Measurements from ENCODE around the gene GNAL. TPM values are rescaled to one million over a fixed set of nuclear protein-coding genes. Genes with fewer than 3 reads are reported as not detected.

Gene GNAL
- total RNA-seq, 3 donors from 2014 or later (not counting 1 experiment from before 2014, with no cell fraction given) = 10.9 to 15.0 (median 12.6) TPM

DNA sequence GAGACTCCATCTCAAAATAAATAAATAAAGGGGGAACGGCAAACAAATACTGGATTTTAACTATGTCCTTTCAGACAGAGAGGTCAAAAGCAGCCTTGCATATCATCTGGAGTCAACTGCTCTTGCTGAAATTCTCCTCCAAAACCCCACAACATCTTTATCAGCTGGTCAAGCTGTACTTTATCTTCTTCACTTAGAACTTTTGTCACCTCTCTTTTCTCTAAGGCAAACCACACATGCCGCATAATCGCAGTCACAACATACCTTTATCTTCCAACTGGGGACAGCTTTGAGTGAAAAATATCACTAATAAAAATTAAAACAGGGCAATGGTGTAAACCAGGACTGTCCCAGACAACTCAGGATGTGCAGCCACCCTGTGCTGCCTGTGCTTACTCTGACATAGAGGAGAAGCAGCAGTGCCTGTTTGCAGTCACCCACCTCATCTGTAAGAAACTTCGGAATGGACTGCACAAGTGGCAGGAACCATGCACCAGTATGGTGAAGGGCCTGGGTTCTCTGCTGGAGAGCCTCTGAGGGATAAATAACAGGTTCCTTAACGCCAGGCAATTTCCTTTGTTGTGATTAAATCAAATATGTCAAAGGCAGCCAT, 212.9 kb downstream of the GNAL start:
- Histone ChIP-seq H3K36me3 (ENCODE audit: control insufficient read depth, insufficient read depth, low read length) (peaks cover 33% of the 10 kb centered on the region), H3K4me1 (ENCODE audit: control insufficient read depth, insufficient read depth, low read length) (peaks cover 6% of the 10 kb centered on the region), H3K9me3 (ENCODE audit: control insufficient read depth, insufficient read depth, low read length) (no peaks in the 10 kb centered on the region), H3K27ac (ENCODE audit: low read length) (no peak overlapping the region), H3K27me3 (ENCODE audit: control insufficient read depth, insufficient read depth, low read length) (no peaks in the 10 kb centered on the region), H3K4me3 (ENCODE audit: low read length) (no peak overlapping the region)
- H3K27ac Mint-ChIP-seq = peak overlapping the region in 1 of 2 donors; percentile 31
- TF ChIP-seq, protein P1, sequence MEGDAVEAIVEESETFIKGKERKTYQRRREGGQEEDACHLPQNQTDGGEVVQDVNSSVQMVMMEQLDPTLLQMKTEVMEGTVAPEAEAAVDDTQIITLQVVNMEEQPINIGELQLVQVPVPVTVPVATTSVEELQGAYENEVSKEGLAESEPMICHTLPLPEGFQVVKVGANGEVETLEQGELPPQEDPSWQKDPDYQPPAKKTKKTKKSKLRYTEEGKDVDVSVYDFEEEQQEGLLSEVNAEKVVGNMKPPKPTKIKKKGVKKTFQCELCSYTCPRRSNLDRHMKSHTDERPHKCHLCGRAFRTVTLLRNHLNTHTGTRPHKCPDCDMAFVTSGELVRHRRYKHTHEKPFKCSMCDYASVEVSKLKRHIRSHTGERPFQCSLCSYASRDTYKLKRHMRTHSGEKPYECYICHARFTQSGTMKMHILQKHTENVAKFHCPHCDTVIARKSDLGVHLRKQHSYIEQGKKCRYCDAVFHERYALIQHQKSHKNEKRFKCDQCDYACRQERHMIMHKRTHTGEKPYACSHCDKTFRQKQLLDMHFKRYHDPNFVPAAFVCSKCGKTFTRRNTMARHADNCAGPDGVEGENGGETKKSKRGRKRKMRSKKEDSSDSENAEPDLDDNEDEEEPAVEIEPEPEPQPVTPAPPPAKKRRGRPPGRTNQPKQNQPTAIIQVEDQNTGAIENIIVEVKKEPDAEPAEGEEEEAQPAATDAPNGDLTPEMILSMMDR (IDR thresholded peaks at IDR 0.05) = no peak
- no peak for DNase-seq
- no peaks in the 10 kb centered on the region for H3K27me3 Mint-ChIP-seq (ENCODE audit: low read depth in 2 of 2)
- ATAC-seq = no peak
- H3K4me1 Mint-ChIP-seq = peaks cover 8 to 15% of the 10 kb centered on the region in 2 donors
- intact Hi-C loops (cut with micrococcal nuclease) = no loop called here
- peaks cover 18% of the 10 kb centered on the region for H3K36me3 Mint-ChIP-seq
- H3K9me3 Mint-ChIP-seq = no peaks in the 10 kb centered on the region
- 93% methylated on average over 5 of the region's 5 CpGs for WGBS (ENCODE audit: insufficient coverage)
- H3K4me3 Mint-ChIP-seq = no peak overlapping the region

DNA sequence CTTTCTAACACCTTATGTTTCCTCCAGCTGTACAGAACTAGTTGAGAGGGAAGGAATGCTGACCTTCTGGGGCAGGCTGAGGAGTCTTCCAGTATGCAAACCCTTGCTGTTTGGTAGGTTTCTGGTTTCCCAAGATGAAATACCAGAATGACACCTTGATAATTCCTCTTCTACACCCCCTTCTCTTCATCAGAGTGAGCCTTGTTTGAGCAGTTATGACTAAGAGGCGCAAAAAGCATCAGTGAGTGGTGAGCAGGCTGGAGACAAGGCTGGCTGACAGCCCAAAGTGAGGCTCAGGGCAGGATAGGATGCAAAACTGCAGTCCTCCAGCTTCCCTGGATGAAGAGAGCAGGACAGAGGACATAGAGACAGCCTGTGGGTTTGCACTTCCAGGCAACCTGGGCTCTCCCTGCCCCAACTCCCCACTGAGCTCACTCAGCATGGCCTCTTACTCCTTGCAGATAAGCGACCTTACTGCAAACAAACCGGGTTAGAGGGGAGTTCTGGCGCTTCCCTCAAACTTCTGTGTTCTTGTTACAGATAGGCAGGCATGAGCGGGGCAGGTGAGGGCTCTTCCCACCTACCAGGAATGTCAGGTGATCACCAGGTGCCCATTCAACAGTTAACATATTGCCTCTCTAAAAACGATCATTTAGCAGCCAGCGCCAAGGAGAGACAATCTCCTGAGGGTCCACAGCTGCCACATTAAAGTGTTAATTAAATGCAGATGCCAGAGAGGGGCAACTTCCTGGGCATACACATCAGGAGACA, 213.6 kb downstream of the GNAL start:
- H3K36me3 Mint-ChIP-seq = peaks cover 12% of the 10 kb centered on the region
- no peak overlapping the region for H3K4me3 ChIP-seq (ENCODE audit: low read length)
- ATAC-seq (no peak), DNase-seq (no peak)
- H3K4me3 Mint-ChIP-seq = no peak overlapping the region
- H3K4me1 Mint-ChIP-seq = peaks cover 14 to 23% of the 10 kb centered on the region in 2 donors
- H3K9me3 Mint-ChIP-seq = no peaks in the 10 kb centered on the region
- no peaks in the 10 kb centered on the region for H3K9me3 ChIP-seq (ENCODE audit: control insufficient read depth, insufficient read depth, low read length)
- H3K27me3 Mint-ChIP-seq (ENCODE audit: low read depth in 2 of 2) = no peaks in the 10 kb centered on the region
- H3K27me3 ChIP-seq (ENCODE audit: control insufficient read depth, insufficient read depth, low read length) = no peaks in the 10 kb centered on the region
- TF ChIP-seq, protein P1 (IDR thresholded peaks at IDR 0.05) = no peak
- peak overlapping the region in 1 of 2 donors; percentile 31 for H3K27ac Mint-ChIP-seq
- intact Hi-C loops (cut with micrococcal nuclease) = no loop called here
- H3K27ac ChIP-seq (ENCODE audit: low read length) = no peak overlapping the region
- H3K4me1 ChIP-seq (ENCODE audit: control insufficient read depth, insufficient read depth, low read length) = peaks cover 13% of the 10 kb centered on the region
- 91% methylated on average over 7 of the region's 7 CpGs for WGBS (ENCODE audit: insufficient coverage)
- peaks cover 28% of the 10 kb centered on the region for H3K36me3 ChIP-seq (ENCODE audit: control insufficient read depth, insufficient read depth, low read length)

DNA sequence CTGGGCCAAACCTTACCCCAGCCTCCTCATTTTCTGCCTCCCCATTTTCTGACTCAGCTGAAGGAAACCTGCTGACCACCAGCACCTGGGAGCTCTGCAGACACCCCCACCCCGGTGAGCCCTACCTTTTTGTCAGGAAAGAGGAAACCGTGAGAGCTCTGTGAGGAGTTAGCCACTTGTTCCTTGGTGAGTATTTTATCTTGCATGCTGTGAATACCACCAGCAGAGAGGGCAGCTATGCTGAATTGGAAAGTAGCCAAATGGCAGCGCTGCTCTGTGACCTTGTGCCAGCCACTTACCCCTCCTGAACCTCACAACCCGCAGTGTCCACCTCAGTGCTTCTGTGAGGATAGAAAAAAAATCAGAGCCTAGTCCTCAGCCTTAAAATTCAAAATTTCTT, 216.5 kb downstream of the GNAL start:
- H3K9me3 Mint-ChIP-seq = no peaks in the 10 kb centered on the region
- no peak overlapping the region for H3K27ac ChIP-seq (ENCODE audit: low read length)

More for the DNA sequence above, 216.5 kb downstream of the GNAL start:
- H3K36me3 Mint-ChIP-seq = peaks cover 12% of the 10 kb centered on the region
- H3K27me3 ChIP-seq (ENCODE audit: control insufficient read depth, insufficient read depth, low read length) = no peaks in the 10 kb centered on the region
- no peak overlapping the region for H3K4me3 ChIP-seq (ENCODE audit: low read length)
- H3K27ac Mint-ChIP-seq = peak overlapping the region in 1 of 2 donors; percentile 36
- ATAC-seq (no peak), DNase-seq (no peak)
- peaks cover 14 to 35% of the 10 kb centered on the region in 2 donors for H3K4me1 Mint-ChIP-seq
- WGBS (ENCODE audit: insufficient coverage) = 90% methylated on average over 4 of the region's 4 CpGs
- intact Hi-C loops (cut with micrococcal nuclease) = loop anchor here (5.0 kb wide), 1 partner anchor 1993 kb away; the partner anchor contains the start of gene VAPA
- TF ChIP-seq, protein P1 (IDR thresholded peaks at IDR 0.05) = no peak
- H3K4me3 Mint-ChIP-seq = peak overlapping the region; percentile 55
- H3K27me3 Mint-ChIP-seq (ENCODE audit: low read depth in 2 of 2) = no peaks in the 10 kb centered on the region
- no peaks in the 10 kb centered on the region for H3K9me3 ChIP-seq (ENCODE audit: control insufficient read depth, insufficient read depth, low read length)
- peaks cover 14% of the 10 kb centered on the region for H3K4me1 ChIP-seq (ENCODE audit: control insufficient read depth, insufficient read depth, low read length)
- peaks cover 23% of the 10 kb centered on the region for H3K36me3 ChIP-seq (ENCODE audit: control insufficient read depth, insufficient read depth, low read length)

Data from natural killer cell (primary cell).